Aorta (tissue), 5 donors: ENCODE measurements around the gene SEMA4A. TPM values are rescaled to one million over a fixed set of nuclear protein-coding genes. Genes with fewer than 3 reads are reported as not detected.
"Not testable (repeated sequence)": the region's sequence is repeated elsewhere in the genome, so short reads cannot be mapped to it uniquely, and the experiment has no call there.

Source experiments
- ATAC-seq: fragments of 200-7000 bp; cut with Tn5 transposase; one replicate; pipeline ENCODE4 v1.9.1; 2022; ENCODE audit warnings: moderate library complexity; ENCODE audit not compliant: low FRiP score
- DNase-seq, 2 donors: peaks; one replicate each; pipeline ENCODE4 v3.0.0-alpha.2; 2020
- H3K27ac ChIP-seq, 2 donors: one replicate each; pipeline ENCODE4 v1.5.1; 2013; ENCODE audit warnings: low read length in 2 of 2, mild to moderate bottlenecking in 2 of 2, moderate library complexity in 2 of 2, control low read depth in 1 of 2, inconsistent platforms in 1 of 2, low read depth in 1 of 2
- H3K27me3 ChIP-seq, 2 donors: one replicate each; pipeline ENCODE4 v1.6.1; 2013; ENCODE audit warnings: control low read depth in 1 of 2, low read length in 1 of 2, mild to moderate bottlenecking in 1 of 2, moderate library complexity in 1 of 2; ENCODE audit not compliant: insufficient read depth in 2 of 2, control insufficient read depth in 1 of 2
- H3K36me3 ChIP-seq, 2 donors: one replicate each; pipeline ENCODE4 v1.6.1; 2013; ENCODE audit warnings: control low read depth in 1 of 2, low read length in 1 of 2, mild to moderate bottlenecking in 1 of 2; ENCODE audit not compliant: insufficient read depth in 2 of 2, control insufficient read depth in 1 of 2
- H3K4me1 ChIP-seq, 2 donors: one replicate each; pipeline ENCODE4 v1.6.1; 2013; ENCODE audit warnings: low read length in 2 of 2, control low read depth in 1 of 2, mild to moderate bottlenecking in 1 of 2, moderate library complexity in 1 of 2; ENCODE audit not compliant: insufficient read depth in 2 of 2, control insufficient read depth in 1 of 2
- H3K4me3 ChIP-seq, 2 donors: one replicate each; pipeline ENCODE4 v1.5.1; 2013; ENCODE audit warnings: low read length in 2 of 2, control low read depth in 1 of 2, mild to moderate bottlenecking in 1 of 2
- H3K9me3 ChIP-seq: one replicate; pipeline ENCODE4 v1.6.1; 2013; ENCODE audit warnings: mild to moderate bottlenecking, low read length; ENCODE audit not compliant: control insufficient read depth
- WGBS, 2 donors: extraction: QIAGEN DNeasy Blood & Tissue Kit; methylation state at CpG; one replicate each; pipeline ENCODE4 v1.1.7; 2013; 5-methylcytosine and 5-hydroxymethylcytosine counted together
- intact Hi-C, 2 donors: fragments of 100-400 bp; cut with DNase I; formaldehyde crosslinking; loops; one replicate each; pipeline versions ENCODE4 v1.14.2 to v1.15.0; 2022
- polyA plus RNA-seq, 2 donors: library from polyadenylated mRNA; stranded (reverse); fragments of 200-250 nt; gene quantifications; one replicate each; pipeline ENCODE4 v1.2.3, GENCODE V29; 2013
- total RNA-seq, 2 donors: library from RNA; stranded (reverse); fragmentation: NEBNext Ultra II Directional; extraction: Animal tissue kit (Norgen Biotek cat#: 25700); gene quantifications; one replicate each; pipeline ENCODE4 v1.2.1, GENCODE V29; 2021
- donor health status: healthy with polysubstance abuse.
- donor health status: Bipolar disorder and iron deficiency.
- donor health status: DM: no; HTN: no; CAD: no.
- donor health status: DM: no; HTN: no; CAD: no.
- donor health status: DM: yes; HTN: yes; CAD: no.

Gene SEMA4A
- total and polyA plus RNA-seq, 4 donors, result 3.0 to 20.0 (median 6.8) TPM

GRCh38 chr1:156204686-156205085, 51.3 kb downstream of the SEMA4A start:
- ATAC-seq, result no peak
- DNase-seq, result no peak
- H3K4me1 ChIP-seq, result peaks cover 0 to 3% of the 10 kb centered on the region in 2 donors
- 79 to 81% methylated on average over 3 of the region's 3 CpGs for WGBS, 2 donors
- intact Hi-C loops, result no loop called here
- no peak overlapping the region for H3K27ac ChIP-seq
- peaks cover 9 to 11% of the 10 kb centered on the region in 2 donors for H3K36me3 ChIP-seq
- H3K4me3 ChIP-seq, result no peak overlapping the region
- H3K9me3 ChIP-seq, result no peaks in the 10 kb centered on the region
- H3K27me3 ChIP-seq, result no peaks in the 10 kb centered on the region

- Histone ChIP-seq H3K4me1 (no peaks in the 10 kb centered on the region), H3K36me3 (peaks cover 4 to 5% of the 10 kb centered on the region in 2 donors), H3K4me3 (no peak overlapping the region), H3K27ac (no peak overlapping the region), H3K27me3 (no peaks in the 10 kb centered on the region), H3K9me3 (no peaks in the 10 kb centered on the region)
- no peak for ATAC-seq
- intact Hi-C loops, result loop anchor here in 1 of 2 donors (5.0 kb wide), 2 partner anchors 49 to 64 kb away; no protein-coding TSS in a partner anchor
- WGBS, 2 donors, result 92 to 94% methylated on average over 3 of the region's 3 CpGs
- DNase-seq, result no peak
These were observed 57.9 kb downstream of the SEMA4A start for GRCh38 chr1:156211243-156211642.

- Histone ChIP-seq H3K27ac (no peak overlapping the region), H3K36me3 (peaks cover 4 to 5% of the 10 kb centered on the region in 2 donors), H3K9me3 (no peaks in the 10 kb centered on the region), H3K4me1 (no peaks in the 10 kb centered on the region), H3K27me3 (no peaks in the 10 kb centered on the region), H3K4me3 (no peak overlapping the region)
- WGBS, 2 donors, result 73 to 81% methylated on average over 9 of the region's 9 CpGs
- intact Hi-C loops, result loop anchor here in 1 of 2 donors (2.0 to 5.0 kb wide), 3 partner anchors 17 to 65 kb away; partner anchors contain the start of gene SLC25A44
- ATAC-seq (no peak), DNase-seq (no peak)
These were observed 58.7 kb downstream of the SEMA4A start for GRCh38 chr1:156212130-156212529.

- H3K27me3 ChIP-seq, result no peaks in the 10 kb centered on the region
- WGBS, 2 donors, result 0% methylated on average over 61 of the region's 61 CpGs
- peaks cover 0 to 5% of the 10 kb centered on the region in 2 donors for H3K36me3 ChIP-seq
- H3K27ac ChIP-seq, result peak within 1 kb of the TSS; percentile 69 to 94
- no peaks in the 10 kb centered on the region for H3K9me3 ChIP-seq
- DNase-seq (peak; percentile 98 to 99), ATAC-seq (peak; percentile 98)
- intact Hi-C loops, result loop anchor here in 1 of 2 donors (2.0 to 5.0 kb wide), 3 partner anchors 18 to 66 kb away; partner anchors contain the start of gene SLC25A44
- H3K4me1 ChIP-seq, result no peaks in the 10 kb centered on the region
- peak within 1 kb of the TSS; percentile 53 to 56 for H3K4me3 ChIP-seq
These were observed 59.7 kb downstream of the SEMA4A start, which contains the start of gene PMF1 for GRCh38 chr1:156212833-156213643. Gene PMF1 (plus strand): TSS chr1:156213007. CDS start chr1:156213016, 9 bp downstream.

- H3K4me3 ChIP-seq, result peak overlapping the region; percentile 53 to 56
- H3K27me3 ChIP-seq, result no peaks in the 10 kb centered on the region
- peaks cover 0 to 1% of the 10 kb centered on the region in 2 donors for H3K36me3 ChIP-seq
- no peaks in the 10 kb centered on the region for H3K9me3 ChIP-seq
- intact Hi-C loops, result loop anchor here in 1 of 2 donors (2.0 to 5.0 kb wide), 3 partner anchors 19 to 66 kb away; partner anchors contain the start of gene SLC25A44
- no peaks in the 10 kb centered on the region for H3K4me1 ChIP-seq
- peak overlapping the region; percentile 69 to 76 for H3K27ac ChIP-seq
- ATAC-seq (no peak), DNase-seq (no peak)
- WGBS, 2 donors, result 2 to 6% methylated on average over 11 of the region's 11 CpGs
These were observed 60.2 kb downstream of the SEMA4A start for GRCh38 chr1:156213644-156213966.

GRCh38 chr1:156214024-156214748, 60.8 kb downstream of the SEMA4A start:
- no peak for ATAC-seq
- H3K4me1 ChIP-seq, result no peaks in the 10 kb centered on the region
- no peaks in the 10 kb centered on the region for H3K36me3 ChIP-seq
- DNase-seq, result no peak
- H3K27ac ChIP-seq, result no peak overlapping the region
- H3K9me3 ChIP-seq, result no peaks in the 10 kb centered on the region
- H3K27me3 ChIP-seq, result no peaks in the 10 kb centered on the region
- intact Hi-C loops, result loop anchor here in 1 of 2 donors (5.0 kb wide), 2 partner anchors 52 to 67 kb away; no protein-coding TSS in a partner anchor
- H3K4me3 ChIP-seq, result no peak overlapping the region
- 82% methylated on average over 16 of the region's 16 CpGs for WGBS, 2 donors

- intact Hi-C loops, H3K36me3 ChIP-seq, ATAC-seq, H3K4me3 ChIP-seq, H3K4me1 ChIP-seq, H3K27me3 ChIP-seq, H3K27ac ChIP-seq, H3K9me3 ChIP-seq: not testable (repeated sequence)
- DNase-seq, result peak in 1 of 2 donors; percentile 61
- WGBS, 2 donors, result 93 to 94% methylated on average over 54 to 55 of the region's 55 CpGs
These were observed 63.1 kb downstream of the SEMA4A start for GRCh38 chr1:156216361-156217086.

GRCh38 chr1:156217871-156218270, 64.5 kb downstream of the SEMA4A start:
- no peaks in the 10 kb centered on the region for H3K9me3 ChIP-seq
- no peaks in the 10 kb centered on the region for H3K4me1 ChIP-seq
- peak overlapping the region; percentile 1 to 15 for H3K27ac ChIP-seq
- no peaks in the 10 kb centered on the region for H3K27me3 ChIP-seq
- H3K4me3 ChIP-seq, result no peak overlapping the region
- ATAC-seq, result no peak
- DNase-seq, result no peak
- intact Hi-C loops, result no loop called here
- H3K36me3 ChIP-seq, result peaks cover 0 to 3% of the 10 kb centered on the region in 2 donors
- 0 to 4% methylated on average over 2 of the region's 2 CpGs for WGBS, 2 donors
